Activated T-helper 1 cell treated with anti-CD3 and anti-CD28 coated beads, Interleukin-12 subunit alpha, Interleukin-12 subunit beta, Interleukin-2, Interleukin-4 antibody, amounts not matched to agents 30 ng/mL and 10 ng/mL and 1 ng/mL, durations not matched to agents 14 hours and 24 hours and 36 hours (primary cell): ENCODE results near the gene RABEP1. TPM values are rescaled to one million over a fixed set of nuclear protein-coding genes. Genes with fewer than 3 reads are reported as not detected.

Experiments
- DNase-seq: peaks from one replicate; pipeline ENCODE4 v3.0.0; 2021; ENCODE audit warnings: low spot score
- H3K27ac Mint-ChIP-seq: one replicate; pipeline ENCODE4 v1.8.0; 2021; ENCODE audit warnings: mild to moderate bottlenecking, mixed read lengths
- H3K27me3 Mint-ChIP-seq: one replicate; pipeline ENCODE4 v1.8.0; 2022; ENCODE audit warnings: mild to moderate bottlenecking, moderate library complexity, mixed read lengths; ENCODE audit not compliant: insufficient read depth
- H3K36me3 Mint-ChIP-seq: one replicate; pipeline ENCODE4 v1.8.0; 2021; ENCODE audit warnings: low read depth, mixed read lengths
- H3K4me1 Mint-ChIP-seq: one replicate; pipeline ENCODE4 v1.8.0; 2021; ENCODE audit warnings: low read depth, mixed read lengths
- H3K4me3 Mint-ChIP-seq: one replicate; pipeline ENCODE4 v1.8.0; 2021; ENCODE audit warnings: mild to moderate bottlenecking, moderate library complexity, mixed read lengths
- H3K9me3 Mint-ChIP-seq: one replicate; pipeline ENCODE4 v1.8.0; 2021; ENCODE audit warnings: mixed read lengths
- intact Hi-C: fragments of 100-400 bp; cut with micrococcal nuclease; formaldehyde crosslinking; loops from one replicate; pipeline ENCODE4 v1.15.1; 2024
- total RNA-seq: library from RNA; stranded (reverse); gene quantifications from 2 replicates; pipeline ENCODE4 v1.2.3, GENCODE V29; 2022

The RABEP1 gene
- total RNA-seq, 1 donor from 2014 or later = 50.2 TPM

DNA sequence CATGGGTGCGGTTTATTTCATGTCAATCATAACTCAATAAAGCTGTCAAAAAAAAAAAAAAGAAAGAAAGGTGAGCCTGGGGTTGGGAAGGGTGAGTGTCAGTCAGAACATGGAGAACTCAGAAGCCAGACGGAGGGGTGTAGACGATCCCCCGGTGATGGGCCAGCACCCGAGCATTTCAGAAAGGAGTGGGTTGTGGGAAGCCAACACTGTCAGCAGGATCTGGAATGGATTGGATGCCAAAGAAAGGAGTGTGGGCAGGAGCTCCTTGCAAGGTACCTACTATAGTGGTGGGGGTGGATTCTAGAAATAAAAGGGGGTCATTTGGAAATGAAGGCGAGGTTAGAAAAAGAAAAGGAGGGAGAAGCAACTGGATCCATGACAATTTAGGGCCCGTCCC, 27.7 kb upstream of the RABEP1 start:
- peaks cover 11% of the 10 kb centered on the region for H3K4me1 Mint-ChIP-seq
- intact Hi-C loops = no loop called here
- no peak overlapping the region for H3K27ac Mint-ChIP-seq
- no peaks in the 10 kb centered on the region for H3K9me3 Mint-ChIP-seq
- no peak for DNase-seq
- no peaks in the 10 kb centered on the region for H3K36me3 Mint-ChIP-seq
- no peak overlapping the region for H3K4me3 Mint-ChIP-seq
- peaks cover 2% of the 10 kb centered on the region for H3K27me3 Mint-ChIP-seq

DNA sequence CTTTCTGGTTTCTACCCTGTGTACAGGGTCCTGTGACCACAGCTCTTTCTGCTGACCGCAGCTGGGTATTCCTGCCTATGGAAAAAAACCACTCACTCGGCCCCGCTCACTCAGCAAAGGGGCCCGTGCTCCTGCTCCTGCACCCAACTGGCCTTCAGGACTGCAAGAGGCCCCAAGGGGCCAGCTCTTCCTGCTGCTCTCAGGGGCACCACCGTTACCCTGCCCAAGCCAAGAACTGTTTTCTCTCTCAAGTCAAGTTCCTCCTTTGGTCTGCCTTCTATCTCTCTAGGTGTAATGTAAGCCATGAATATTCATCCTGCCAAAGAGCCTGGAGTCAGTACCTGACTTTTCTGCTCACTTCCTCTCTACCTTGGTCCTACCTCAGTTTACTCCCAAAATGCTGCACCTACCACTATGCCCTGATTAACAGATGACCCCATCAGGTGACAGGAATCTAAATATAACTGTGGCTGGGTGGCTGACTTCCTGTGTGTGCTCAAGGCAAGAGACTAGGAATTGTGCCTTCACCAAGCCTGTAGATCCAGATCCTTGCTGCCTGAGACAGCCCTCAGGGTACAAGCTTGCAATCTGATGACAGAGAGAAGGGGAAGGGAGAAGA, 27.1 kb upstream of the RABEP1 start:
- peaks cover 2% of the 10 kb centered on the region for H3K27me3 Mint-ChIP-seq
- no peaks in the 10 kb centered on the region for H3K36me3 Mint-ChIP-seq
- no peak overlapping the region for H3K4me3 Mint-ChIP-seq
- intact Hi-C loops = no loop called here
- H3K4me1 Mint-ChIP-seq = peaks cover 6% of the 10 kb centered on the region
- H3K27ac Mint-ChIP-seq = no peak overlapping the region
- no peaks in the 10 kb centered on the region for H3K9me3 Mint-ChIP-seq
- DNase-seq = no peak

DNA sequence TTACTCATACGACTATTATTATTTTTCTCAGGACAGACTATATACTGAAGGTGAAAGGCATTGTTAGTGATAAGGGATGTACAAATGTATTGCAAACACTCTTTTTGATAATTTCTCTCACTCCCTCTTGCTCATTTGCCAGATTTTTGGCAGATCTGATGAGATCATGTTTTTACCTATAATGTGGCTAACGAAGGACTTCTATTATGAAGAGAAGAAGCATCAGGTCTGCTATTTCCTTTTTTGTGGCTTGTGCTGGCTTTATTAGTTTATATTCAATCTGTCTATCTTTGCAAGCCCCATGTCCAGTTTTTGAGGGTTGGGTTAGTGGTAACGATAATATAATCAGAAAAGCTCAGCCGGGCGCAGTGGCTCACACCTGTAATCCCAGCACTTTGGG, 25.0 kb upstream of the RABEP1 start:
- no peak for DNase-seq
- Mint-ChIP-seq H3K27ac (no peak overlapping the region), H3K4me1 (peaks cover 6% of the 10 kb centered on the region), H3K9me3 (no peaks in the 10 kb centered on the region), H3K27me3 (peaks cover 2% of the 10 kb centered on the region), H3K36me3 (no peaks in the 10 kb centered on the region), H3K4me3 (no peak overlapping the region)
- intact Hi-C loops = no loop called here

DNA sequence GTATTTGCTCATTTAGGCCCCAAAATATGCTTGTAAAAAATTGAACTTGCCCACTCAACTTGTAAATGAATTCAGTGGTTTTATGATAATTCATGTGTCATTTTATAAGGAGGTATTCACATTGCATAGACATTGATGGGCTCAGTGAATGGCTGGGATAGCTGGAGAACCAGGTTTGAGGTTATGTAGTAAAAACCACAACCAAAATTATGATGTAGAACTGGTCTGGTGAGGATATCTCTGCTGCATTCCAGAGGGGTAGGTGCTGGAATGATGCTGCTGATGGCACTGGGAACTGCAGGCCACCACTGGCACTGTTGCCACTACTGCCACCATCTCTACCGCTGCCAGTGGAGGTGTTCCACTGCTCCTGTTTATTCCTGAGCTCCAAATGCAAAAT, 21.5 kb upstream of the RABEP1 start:
- H3K4me1 Mint-ChIP-seq = no peaks in the 10 kb centered on the region
- H3K4me3 Mint-ChIP-seq = no peak overlapping the region
- no peaks in the 10 kb centered on the region for H3K9me3 Mint-ChIP-seq
- H3K27me3 Mint-ChIP-seq = peaks cover 2% of the 10 kb centered on the region
- no peak overlapping the region for H3K27ac Mint-ChIP-seq
- intact Hi-C loops = no loop called here
- no peaks in the 10 kb centered on the region for H3K36me3 Mint-ChIP-seq
- DNase-seq = no peak

DNA sequence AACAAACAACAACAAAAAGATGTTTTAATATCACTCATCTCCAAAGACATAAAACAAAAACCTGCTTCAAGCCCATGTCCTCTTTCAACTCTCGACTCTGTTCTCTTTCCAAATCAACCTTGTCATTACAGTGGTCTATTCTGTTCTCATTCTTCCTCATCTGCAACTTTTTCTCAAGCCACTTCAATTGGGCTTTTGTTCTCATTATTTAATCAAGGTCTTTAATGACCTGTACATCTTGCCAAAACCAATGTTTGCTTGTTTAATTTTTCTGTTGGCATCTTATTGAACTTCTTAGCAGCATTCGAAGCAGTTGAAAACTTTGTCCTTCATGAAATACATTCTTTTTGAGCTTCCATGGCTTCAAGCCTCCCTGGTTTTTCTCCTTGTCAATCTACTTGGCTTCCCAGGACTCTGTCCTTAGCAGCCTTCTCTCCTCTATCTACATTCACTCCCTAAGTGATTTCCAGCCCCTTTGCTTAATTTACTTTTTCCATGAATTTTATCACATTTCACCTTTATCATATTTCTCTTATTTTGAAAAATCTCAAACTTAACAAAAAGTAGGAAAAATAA, 19.6 kb upstream of the RABEP1 start:
- Mint-ChIP-seq H3K4me1 (no peaks in the 10 kb centered on the region), H3K27me3 (no peaks in the 10 kb centered on the region), H3K4me3 (no peak overlapping the region), H3K27ac (no peak overlapping the region), H3K36me3 (no peaks in the 10 kb centered on the region), H3K9me3 (no peaks in the 10 kb centered on the region)
- DNase-seq = no peak
- intact Hi-C loops = no loop called here

DNA sequence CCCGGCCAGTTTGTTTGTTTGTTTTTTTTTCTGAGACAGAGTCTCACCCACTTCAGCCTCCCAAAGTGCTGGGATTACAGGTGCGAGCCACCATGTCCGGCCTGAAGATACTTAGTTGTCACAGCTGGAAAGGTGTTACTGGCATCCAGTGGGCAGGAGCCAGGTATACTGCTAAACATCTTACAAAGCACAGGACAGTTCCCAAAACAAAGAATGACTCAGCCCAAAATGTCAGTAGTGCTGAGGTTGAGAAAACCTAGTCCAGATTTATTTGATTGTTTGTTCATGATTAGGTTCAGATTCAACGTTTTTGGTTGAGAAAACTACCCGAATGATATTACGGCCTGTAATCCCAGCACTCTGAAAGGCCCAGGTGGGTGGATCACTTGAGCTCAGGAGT, 18.6 kb upstream of the RABEP1 start:
- no peak overlapping the region for H3K4me3 Mint-ChIP-seq
- H3K4me1 Mint-ChIP-seq = no peaks in the 10 kb centered on the region
- no peaks in the 10 kb centered on the region for H3K9me3 Mint-ChIP-seq
- H3K27ac Mint-ChIP-seq = no peak overlapping the region
- intact Hi-C loops = no loop called here
- no peak for DNase-seq
- no peaks in the 10 kb centered on the region for H3K27me3 Mint-ChIP-seq
- H3K36me3 Mint-ChIP-seq = no peaks in the 10 kb centered on the region

DNA sequence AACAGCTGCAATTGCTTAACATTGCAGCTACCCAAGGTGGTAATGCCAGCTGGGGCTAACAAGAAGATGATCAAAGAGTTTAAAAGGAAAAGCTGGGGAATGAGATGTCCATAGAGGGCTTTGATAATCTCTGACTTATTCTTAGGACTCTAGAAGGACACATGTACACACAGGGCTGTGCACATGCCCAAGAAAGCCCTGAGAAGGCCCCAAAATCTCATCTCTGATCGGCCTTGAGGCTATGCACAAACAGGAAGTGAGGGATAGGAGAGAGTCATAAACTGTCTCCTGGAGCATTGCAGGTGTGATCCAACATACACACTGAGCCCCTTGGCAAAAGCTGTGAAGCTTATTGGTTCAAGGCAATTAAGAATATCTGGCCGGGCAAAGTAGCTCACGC, 17.2 kb upstream of the RABEP1 start:
- intact Hi-C loops = no loop called here
- Mint-ChIP-seq H3K27me3 (no peaks in the 10 kb centered on the region), H3K4me1 (no peaks in the 10 kb centered on the region), H3K4me3 (no peak overlapping the region), H3K36me3 (no peaks in the 10 kb centered on the region), H3K9me3 (no peaks in the 10 kb centered on the region), H3K27ac (no peak overlapping the region)
- no peak for DNase-seq

DNA sequence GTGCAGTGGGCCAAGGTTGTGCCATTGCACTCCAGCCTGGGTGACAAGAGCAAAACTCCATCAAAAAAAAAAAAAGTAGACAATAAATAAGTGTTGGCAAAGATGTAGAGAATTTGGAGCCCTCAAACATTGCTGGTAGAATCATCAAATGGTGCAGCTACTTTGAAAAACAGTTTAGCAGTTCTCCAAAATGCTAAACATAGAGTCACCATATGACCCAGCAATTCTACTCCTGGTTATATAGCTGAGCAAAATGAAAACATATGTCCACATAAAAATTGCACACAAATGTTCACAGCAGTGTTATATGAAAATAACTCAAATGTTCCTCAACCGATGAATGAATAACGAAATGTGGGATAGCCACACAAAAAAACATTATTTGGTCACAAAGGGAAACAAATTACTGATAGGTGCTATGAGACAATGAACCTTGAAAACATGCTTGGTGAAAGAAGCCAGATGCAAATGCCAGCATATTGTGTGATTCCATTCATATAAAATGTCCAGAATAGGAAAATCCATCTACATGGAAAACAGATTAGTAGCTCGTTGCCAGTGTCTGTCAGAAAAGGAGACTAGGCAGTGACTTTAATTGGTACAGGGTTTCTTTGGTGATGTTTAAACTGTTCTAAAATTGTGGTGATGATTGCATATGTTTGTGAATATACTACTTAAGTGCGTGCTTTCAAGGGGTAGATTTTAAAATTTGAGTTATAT, 12.7 kb upstream of the RABEP1 start:
- DNase-seq = no peak
- no peaks in the 10 kb centered on the region for H3K36me3 Mint-ChIP-seq
- H3K4me1 Mint-ChIP-seq = peaks cover 7% of the 10 kb centered on the region
- H3K27ac Mint-ChIP-seq = no peak overlapping the region
- H3K4me3 Mint-ChIP-seq = no peak overlapping the region
- H3K9me3 Mint-ChIP-seq = no peaks in the 10 kb centered on the region
- intact Hi-C loops = no loop called here
- H3K27me3 Mint-ChIP-seq = no peaks in the 10 kb centered on the region

DNA sequence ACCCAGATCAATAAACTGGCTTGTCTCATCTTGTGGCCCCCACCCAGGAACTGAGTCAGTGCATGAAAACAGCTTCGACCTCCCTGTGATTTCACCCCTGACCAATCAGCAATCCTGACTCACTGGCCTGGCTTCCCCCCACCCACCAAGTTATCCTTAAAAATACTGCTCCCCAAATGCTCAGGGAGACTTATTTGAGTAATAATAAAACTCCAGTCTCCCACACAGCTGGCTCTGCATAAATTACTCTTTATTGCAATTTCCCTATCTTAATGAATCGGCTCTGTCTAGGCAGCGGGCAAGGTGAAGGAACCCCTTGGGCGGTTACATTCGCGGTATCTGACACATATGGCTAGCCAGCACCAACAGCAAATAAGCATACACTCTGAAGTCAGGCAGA, 9.8 kb upstream of the RABEP1 start:
- no peak overlapping the region for H3K4me3 Mint-ChIP-seq
- peaks cover 7% of the 10 kb centered on the region for H3K4me1 Mint-ChIP-seq
- no peak for DNase-seq
- no peaks in the 10 kb centered on the region for H3K9me3 Mint-ChIP-seq
- intact Hi-C loops = no loop called here
- H3K36me3 Mint-ChIP-seq = no peaks in the 10 kb centered on the region
- H3K27me3 Mint-ChIP-seq = peaks cover under 1% of the 10 kb centered on the region
- no peak overlapping the region for H3K27ac Mint-ChIP-seq

DNA sequence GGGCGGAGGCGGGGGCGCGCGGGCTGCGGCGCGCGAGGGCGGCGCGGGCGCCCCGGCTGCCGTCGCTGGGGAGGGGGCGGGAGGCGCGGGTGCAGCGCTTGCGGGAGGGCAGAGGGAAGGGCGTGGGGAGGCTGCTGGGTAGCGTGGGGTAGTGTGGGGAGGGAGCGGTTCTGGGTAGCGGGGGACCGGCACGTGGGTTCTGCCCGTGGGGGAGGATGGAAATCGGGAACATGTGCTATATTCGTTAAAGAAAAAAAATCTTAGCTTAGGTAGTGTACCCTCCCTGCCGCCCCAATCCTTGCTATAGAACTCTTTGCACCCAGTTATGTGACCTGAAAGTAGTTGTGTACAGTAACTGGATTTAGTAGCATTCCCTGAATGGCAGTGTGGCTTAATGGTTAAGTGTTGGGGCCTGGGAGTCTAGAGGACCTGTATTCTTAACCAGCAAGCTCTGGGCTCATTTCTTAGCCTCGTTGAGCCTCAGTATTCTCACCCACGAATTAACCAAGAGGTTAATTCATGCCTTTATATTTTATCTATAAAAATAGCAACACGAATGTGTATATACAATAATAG, 646 bp downstream of the RABEP1 start:
- no peak for DNase-seq
- H3K36me3 Mint-ChIP-seq = peaks cover 15% of the 10 kb centered on the region
- H3K27me3 Mint-ChIP-seq = no peaks in the 10 kb centered on the region
- intact Hi-C loops = loop anchor here (1.0 to 5.0 kb wide), 6 partner anchors 137 to 1140 kb away; partner anchors contain the start of genes CYB5D2, DERL2, INCA1 and KIF1C
- peak overlapping the region; percentile 91 for H3K27ac Mint-ChIP-seq
- H3K4me3 Mint-ChIP-seq = peak overlapping the region; percentile 90
- peaks cover 28% of the 10 kb centered on the region for H3K4me1 Mint-ChIP-seq
- no peaks in the 10 kb centered on the region for H3K9me3 Mint-ChIP-seq

DNA sequence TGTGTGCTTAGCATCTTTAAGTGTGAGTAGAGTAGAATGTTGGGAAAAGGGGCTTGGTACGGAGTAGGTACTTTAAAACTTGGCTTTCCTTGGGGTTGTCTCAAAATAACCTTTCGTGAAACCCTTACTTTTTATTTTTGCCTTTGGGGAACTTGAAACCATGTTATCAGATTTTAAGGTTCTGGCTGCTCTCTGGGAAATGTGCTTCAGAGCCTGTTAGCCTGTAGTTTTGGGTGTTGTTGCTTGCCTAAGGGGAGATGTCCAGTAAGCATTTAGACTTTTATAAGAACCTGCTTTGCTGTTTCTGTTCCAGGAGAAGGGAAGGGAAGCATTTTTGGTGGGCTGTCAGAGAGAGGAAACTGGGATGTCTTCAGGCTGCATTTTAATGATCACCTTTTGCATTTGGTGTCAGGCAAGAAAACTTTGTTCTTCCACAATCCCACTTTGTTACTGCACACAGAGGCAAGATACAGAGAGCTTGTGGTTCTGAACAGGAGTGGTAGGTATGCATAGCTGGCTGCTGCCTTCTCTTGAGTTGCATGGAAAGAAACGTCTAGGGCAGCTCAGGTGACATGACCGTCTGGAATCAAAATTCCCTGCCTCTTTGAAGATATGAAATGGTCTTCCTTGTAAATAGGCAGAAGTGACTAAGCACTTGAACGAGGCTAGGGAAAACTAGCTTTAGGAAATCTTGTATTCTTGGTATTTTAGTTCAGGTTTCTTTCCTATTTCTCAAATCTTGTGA, 1.7 kb downstream of the RABEP1 start:
- H3K4me1 Mint-ChIP-seq = peaks cover 29% of the 10 kb centered on the region
- peak overlapping the region; percentile 24 for H3K27ac Mint-ChIP-seq
- peak overlapping the region; percentile 90 for H3K4me3 Mint-ChIP-seq
- intact Hi-C loops = loop anchor here (2.0 to 5.0 kb wide), 4 partner anchors 204 to 1141 kb away; partner anchors contain the start of genes CYB5D2, DERL2, INCA1 and KIF1C
- H3K9me3 Mint-ChIP-seq = no peaks in the 10 kb centered on the region
- no peak for DNase-seq
- H3K36me3 Mint-ChIP-seq = peaks cover 15% of the 10 kb centered on the region
- no peaks in the 10 kb centered on the region for H3K27me3 Mint-ChIP-seq

DNA sequence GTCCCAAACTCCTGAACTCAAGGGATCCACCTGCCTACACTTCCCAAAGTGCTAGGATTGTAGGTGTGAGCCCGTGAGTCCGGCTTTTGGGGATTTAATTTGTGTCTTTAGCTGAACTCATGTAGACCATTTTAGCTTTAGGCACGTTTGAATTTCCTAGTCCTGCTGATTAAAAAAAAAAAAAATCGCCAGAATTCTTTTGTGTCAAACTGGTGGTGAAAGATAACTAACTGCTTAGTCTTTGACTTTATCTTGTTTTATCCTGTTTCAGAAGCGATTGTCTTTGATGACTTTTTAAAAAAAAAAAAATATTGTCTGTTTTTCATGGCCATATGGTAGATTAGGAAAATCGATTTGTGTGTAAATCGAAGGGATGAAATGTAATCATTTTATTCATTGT, 2.6 kb downstream of the RABEP1 start:
- H3K27me3 Mint-ChIP-seq = no peaks in the 10 kb centered on the region
- no peaks in the 10 kb centered on the region for H3K9me3 Mint-ChIP-seq
- peaks cover 16% of the 10 kb centered on the region for H3K36me3 Mint-ChIP-seq
- DNase-seq = no peak
- H3K4me3 Mint-ChIP-seq = no peak overlapping the region
- intact Hi-C loops = loop anchor here (5.0 kb wide), 3 partner anchors 203 to 317 kb away; partner anchors contain the start of genes DERL2, INCA1, KIF1C and MIS12
- peaks cover 34% of the 10 kb centered on the region for H3K4me1 Mint-ChIP-seq
- H3K27ac Mint-ChIP-seq = no peak overlapping the region
